Erythroblast (primary cell): ENCODE measurements around the gene YAF2.

ENCODE experiments used
- GATA1 ChIP-seq: IDR thresholded peaks from 2 replicates; pipeline ENCODE4 v1.6.1; 2011; ENCODE audit warnings: low read depth, mild to moderate bottlenecking, control low read depth, low read length, moderate library complexity
- POLR2A ChIP-seq: IDR thresholded peaks from 2 replicates; pipeline ENCODE4 v1.6.1; 2011; ENCODE audit warnings: mild to moderate bottlenecking, low read length

- TF ChIP-seq POLR2A: no peak
- no peak for TF ChIP-seq GATA1
Measured at GRCh38 chr12:42262271-42262670, 24.2 kb upstream of the YAF2 start.
